ENCODE results near the gene LARGE1.

DNA sequence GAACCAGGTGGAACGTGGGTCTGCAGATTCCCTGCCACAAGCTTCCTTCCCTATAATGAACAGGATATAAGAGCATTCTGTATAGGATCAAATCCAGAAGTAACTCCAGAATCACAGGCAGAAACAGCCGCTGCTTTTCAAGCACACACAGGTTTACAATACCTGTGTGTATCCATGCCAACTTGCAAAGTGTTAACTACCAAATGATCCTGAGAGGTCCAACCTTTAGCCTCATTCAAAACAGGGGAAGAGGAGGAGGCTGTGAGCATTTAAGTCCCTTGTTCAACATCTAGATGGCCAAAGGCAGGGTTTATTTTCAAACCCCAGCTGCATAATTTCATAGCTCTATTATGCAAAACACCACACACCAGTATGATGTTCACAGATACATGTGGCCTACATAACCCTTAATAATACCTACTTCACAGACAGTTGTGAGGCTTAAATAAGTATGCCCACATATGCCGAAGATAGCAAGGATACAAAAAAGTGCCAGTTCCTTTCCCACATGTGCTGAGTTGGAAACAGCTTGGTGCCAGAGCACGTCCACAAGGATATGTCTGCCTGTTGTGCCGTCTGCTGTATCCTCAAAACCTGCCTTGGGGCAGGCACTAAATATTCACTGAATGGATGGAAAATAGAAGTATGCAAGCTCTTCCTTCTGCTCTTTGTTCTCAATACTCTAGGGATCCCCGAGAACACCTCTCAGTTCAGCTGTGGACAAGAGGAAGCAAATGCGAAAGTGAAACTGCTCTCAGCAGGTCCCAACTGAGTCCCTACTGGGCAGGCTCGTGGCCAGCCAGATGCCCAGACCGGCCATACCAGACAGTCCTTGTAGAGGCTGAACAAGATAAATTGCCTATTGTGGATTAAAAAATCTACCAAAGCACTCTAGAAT, 66.8 kb downstream of the LARGE1 start:
- TF ChIP-seq, protein P1, sequence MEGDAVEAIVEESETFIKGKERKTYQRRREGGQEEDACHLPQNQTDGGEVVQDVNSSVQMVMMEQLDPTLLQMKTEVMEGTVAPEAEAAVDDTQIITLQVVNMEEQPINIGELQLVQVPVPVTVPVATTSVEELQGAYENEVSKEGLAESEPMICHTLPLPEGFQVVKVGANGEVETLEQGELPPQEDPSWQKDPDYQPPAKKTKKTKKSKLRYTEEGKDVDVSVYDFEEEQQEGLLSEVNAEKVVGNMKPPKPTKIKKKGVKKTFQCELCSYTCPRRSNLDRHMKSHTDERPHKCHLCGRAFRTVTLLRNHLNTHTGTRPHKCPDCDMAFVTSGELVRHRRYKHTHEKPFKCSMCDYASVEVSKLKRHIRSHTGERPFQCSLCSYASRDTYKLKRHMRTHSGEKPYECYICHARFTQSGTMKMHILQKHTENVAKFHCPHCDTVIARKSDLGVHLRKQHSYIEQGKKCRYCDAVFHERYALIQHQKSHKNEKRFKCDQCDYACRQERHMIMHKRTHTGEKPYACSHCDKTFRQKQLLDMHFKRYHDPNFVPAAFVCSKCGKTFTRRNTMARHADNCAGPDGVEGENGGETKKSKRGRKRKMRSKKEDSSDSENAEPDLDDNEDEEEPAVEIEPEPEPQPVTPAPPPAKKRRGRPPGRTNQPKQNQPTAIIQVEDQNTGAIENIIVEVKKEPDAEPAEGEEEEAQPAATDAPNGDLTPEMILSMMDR (IDR thresholded peaks at IDR 0.05; ENCODE audit: poor library complexity), result no peak
- no peak for TF ChIP-seq EZH2 (IDR thresholded peaks at IDR 0.05; ENCODE audit: borderline replicate concordance)
- no peak for TF ChIP-seq EZH2phosphoT487 (IDR thresholded peaks at IDR 0.05; ENCODE audit: low read depth, severe bottlenecking, unreplicated experiment)

Data from hepatocyte (in vitro differentiated cells).